Trophoblast cell (in vitro differentiated cells and primary cell): ENCODE results near the gene FXYD3.
A peak's percentile ranks its signal among the peaks of the same experiment; 100 is the strongest.

Experiments used
- DNase-seq, 2 donors: peaks; one replicate each; pipeline ENCODE4 v3.0.0-alpha.2; 2016
- H2AFZ ChIP-seq: 2 replicates; pipeline ENCODE4 v1.6.1; 2013; ENCODE audit warnings: low read length, moderate library complexity, mild to moderate bottlenecking; ENCODE audit not compliant: insufficient read depth, poor library complexity
- H2AK5ac ChIP-seq: 2 replicates; pipeline ENCODE4 v1.6.1; 2013; ENCODE audit warnings: mild to moderate bottlenecking, low read length
- H2BK120ac ChIP-seq: 2 replicates; pipeline ENCODE4 v1.6.1; 2013; ENCODE audit warnings: low read length, mild to moderate bottlenecking, moderate library complexity; ENCODE audit not compliant: insufficient read depth, poor library complexity
- H2BK12ac ChIP-seq: 2 replicates; pipeline ENCODE4 v1.6.1; 2013; ENCODE audit warnings: mild to moderate bottlenecking, low read length, moderate library complexity
- H2BK5ac ChIP-seq: 2 replicates; pipeline ENCODE4 v1.6.1; 2013; ENCODE audit warnings: low read length, low read depth, moderate library complexity, mild to moderate bottlenecking; ENCODE audit not compliant: poor library complexity
- H3K14ac ChIP-seq: 2 replicates; pipeline ENCODE4 v1.6.1; 2013; ENCODE audit warnings: mild to moderate bottlenecking, low read length
- H3K18ac ChIP-seq: 2 replicates; pipeline ENCODE4 v1.6.1; 2013; ENCODE audit warnings: mild to moderate bottlenecking, low read length
- H3K23ac ChIP-seq: 2 replicates; pipeline ENCODE4 v1.6.1; 2013; ENCODE audit warnings: low read length
- H3K27ac ChIP-seq: 2 replicates; pipeline ENCODE4 v1.5.1; 2013; ENCODE audit warnings: low read depth, mild to moderate bottlenecking, inconsistent platforms, low read length, moderate library complexity
- H3K27me3 ChIP-seq: 2 replicates; pipeline ENCODE4 v1.6.1; 2013; ENCODE audit warnings: inconsistent platforms, mild to moderate bottlenecking, low read length, moderate library complexity; ENCODE audit not compliant: insufficient read depth
- H3K36me3 ChIP-seq, 2 experiments: 1 replicate in 1 of 2; 2 replicates in 1 of 2; pipeline ENCODE4 v1.6.1; 2013; ENCODE audit warnings: low read length in 2 of 2, mild to moderate bottlenecking in 2 of 2, moderate library complexity in 1 of 2; ENCODE audit not compliant: insufficient read depth in 2 of 2, control insufficient read depth in 1 of 2
- H3K4ac ChIP-seq: 2 replicates; pipeline ENCODE4 v1.6.1; 2013; ENCODE audit warnings: low read depth, mild to moderate bottlenecking, low read length, moderate library complexity
- H3K4me1 ChIP-seq, 2 experiments: 1 replicate in 1 of 2; 2 replicates in 1 of 2; pipeline ENCODE4 v1.6.1; 2013; ENCODE audit warnings: low read length in 2 of 2, mild to moderate bottlenecking in 2 of 2, moderate library complexity in 1 of 2; ENCODE audit not compliant: insufficient read depth in 2 of 2, control insufficient read depth in 1 of 2
- H3K4me2 ChIP-seq: 2 replicates; pipeline ENCODE4 v1.6.1; 2013; ENCODE audit warnings: inconsistent platforms, mild to moderate bottlenecking, low read length, moderate library complexity
- H3K4me3 ChIP-seq: 2 replicates; pipeline ENCODE4 v1.5.1; 2013; ENCODE audit warnings: mild to moderate bottlenecking, low read depth, low read length, inconsistent platforms
- H3K79me1 ChIP-seq: one replicate; pipeline ENCODE4 v1.6.1; 2013; ENCODE audit warnings: low read length
- H3K79me2 ChIP-seq: 2 replicates; pipeline ENCODE4 v1.6.1; 2013; ENCODE audit warnings: low read length, mild to moderate bottlenecking; ENCODE audit not compliant: control insufficient read depth, insufficient read depth, poor library complexity
- H3K9ac ChIP-seq: 2 replicates; pipeline ENCODE4 v1.6.1; 2013; ENCODE audit warnings: mild to moderate bottlenecking, low read length
- H3K9me3 ChIP-seq: 2 replicates; pipeline ENCODE4 v1.6.1; 2013; ENCODE audit warnings: low read depth, mild to moderate bottlenecking, control low read depth, inconsistent platforms, low read length; ENCODE audit not compliant: insufficient read depth
- H4K12ac ChIP-seq: 2 replicates; pipeline ENCODE4 v1.6.1; 2013; ENCODE audit warnings: low read depth, mild to moderate bottlenecking, low read length, moderate library complexity
- H4K8ac ChIP-seq: 2 replicates; pipeline ENCODE4 v1.6.1; 2013; ENCODE audit warnings: low read depth, mild to moderate bottlenecking, low read length, moderate library complexity
- H4K91ac ChIP-seq: one replicate; pipeline ENCODE4 v1.6.1; 2013; ENCODE audit warnings: low read depth, mild to moderate bottlenecking, low read length, moderate library complexity
- WGBS: extraction: QIAGEN DNeasy Blood & Tissue Kit; methylation state at CpG from one replicate; pipeline ENCODE4 v1.1.7; 2013; ENCODE audit warnings: missing lambda C conversion rate; ENCODE audit not compliant: insufficient read length, insufficient coverage; ENCODE audit errors: extremely low coverage; 5-methylcytosine and 5-hydroxymethylcytosine counted together

FXYD3 gene

GRCh38 chr19:35120492-35120891 lies 4.9 kb downstream of the FXYD3 start:
- Histone ChIP-seq H3K27me3 (no peaks in the 10 kb centered on the region), H3K4me3 (no peak overlapping the region), H4K12ac (no peak overlapping the region), H3K9me3 (peaks cover 2% of the 10 kb centered on the region), H3K4ac (no peak overlapping the region), H3K9ac (no peak overlapping the region), H2BK12ac (no peak overlapping the region), H3K27ac (no peak overlapping the region), H3K4me2 (no peak overlapping the region), H4K91ac (no peak overlapping the region), H2AFZ (no peak overlapping the region), H2BK120ac (no peak overlapping the region), H4K8ac (no peak overlapping the region), H3K18ac (no peak overlapping the region), H3K23ac (no peak overlapping the region), H2AK5ac (no peak overlapping the region), H3K36me3 (no peaks in the 10 kb centered on the region), H3K14ac (no peak overlapping the region), H3K79me2 (no peaks in the 10 kb centered on the region), H2BK5ac (no peak overlapping the region), H3K4me1 (peaks cover 0 to 5% of the 10 kb centered on the region in 2 experiments), H3K79me1 (no peaks in the 10 kb centered on the region)
- no CpG with 5 or more reads among the region's 7 CpGs for whole genome bisulfite sequencing
- DNase-seq: peak in 1 of 2 donors; percentile 28

DNA sequence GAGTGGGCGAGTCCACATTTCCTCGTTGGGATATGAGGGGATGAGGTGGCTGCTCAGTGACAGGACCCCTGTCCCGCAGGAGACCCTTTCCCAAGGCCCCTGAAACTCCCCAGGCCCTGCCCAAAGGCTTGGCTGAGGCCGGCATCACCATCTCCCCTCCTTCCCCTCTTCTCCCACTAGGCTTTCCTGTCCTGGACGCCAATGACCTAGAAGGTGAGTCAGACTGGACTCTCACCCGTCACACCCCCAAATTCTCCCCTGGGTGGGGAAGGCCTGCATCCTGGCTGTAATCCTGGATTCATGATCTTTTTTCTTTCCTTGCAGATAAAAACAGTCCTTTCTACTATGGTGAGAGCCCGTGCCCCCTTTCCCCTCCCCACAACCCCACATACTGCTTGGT lies 5.3 kb downstream of the FXYD3 start:
- no peak overlapping the region for H3K18ac ChIP-seq
- WGBS: no CpG with 5 or more reads among the region's 7 CpGs
- H3K4me1 ChIP-seq: peaks cover 0 to 5% of the 10 kb centered on the region in 2 experiments
- H3K36me3 ChIP-seq: no peaks in the 10 kb centered on the region
- no peak overlapping the region for H3K4ac ChIP-seq
- no peak overlapping the region for H3K14ac ChIP-seq
- no peak overlapping the region for H3K23ac ChIP-seq
- no peak overlapping the region for H2AK5ac ChIP-seq
- H2BK5ac ChIP-seq: no peak overlapping the region
- H2AFZ ChIP-seq: no peak overlapping the region
- no peak overlapping the region for H4K8ac ChIP-seq
- peaks cover 2% of the 10 kb centered on the region for H3K9me3 ChIP-seq
- no peaks in the 10 kb centered on the region for H3K27me3 ChIP-seq
- no peak overlapping the region for H3K4me2 ChIP-seq
- no peak overlapping the region for H2BK12ac ChIP-seq
- DNase-seq: no peak
- no peak overlapping the region for H3K27ac ChIP-seq
- no peaks in the 10 kb centered on the region for H3K79me1 ChIP-seq
- no peak overlapping the region for H2BK120ac ChIP-seq
- no peak overlapping the region for H4K12ac ChIP-seq
- H4K91ac ChIP-seq: no peak overlapping the region
- H3K4me3 ChIP-seq: no peak overlapping the region
- H3K9ac ChIP-seq: no peak overlapping the region
- H3K79me2 ChIP-seq: no peaks in the 10 kb centered on the region

- Histone ChIP-seq H3K9me3 (peaks cover 2% of the 10 kb centered on the region), H4K8ac (no peak overlapping the region), H3K27ac (no peak overlapping the region), H3K79me1 (no peaks in the 10 kb centered on the region), H3K4me2 (no peak overlapping the region), H3K23ac (no peak overlapping the region), H3K14ac (no peak overlapping the region), H3K4me1 (no peaks in the 10 kb centered on the region), H2BK12ac (no peak overlapping the region), H3K79me2 (no peaks in the 10 kb centered on the region), H4K12ac (no peak overlapping the region), H3K4me3 (no peak overlapping the region), H3K4ac (no peak overlapping the region), H2BK120ac (no peak overlapping the region), H2AK5ac (no peak overlapping the region), H4K91ac (no peak overlapping the region), H2BK5ac (no peak overlapping the region), H3K9ac (no peak overlapping the region), H3K18ac (no peak overlapping the region), H3K27me3 (no peaks in the 10 kb centered on the region), H2AFZ (no peak overlapping the region), H3K36me3 (no peaks in the 10 kb centered on the region)
- WGBS: no CpG with 5 or more reads among the region's 19 CpGs
- no peak for DNase-seq
Observed at GRCh38 chr19:35122687-35123551, 7.3 kb downstream of the FXYD3 start.

DNA sequence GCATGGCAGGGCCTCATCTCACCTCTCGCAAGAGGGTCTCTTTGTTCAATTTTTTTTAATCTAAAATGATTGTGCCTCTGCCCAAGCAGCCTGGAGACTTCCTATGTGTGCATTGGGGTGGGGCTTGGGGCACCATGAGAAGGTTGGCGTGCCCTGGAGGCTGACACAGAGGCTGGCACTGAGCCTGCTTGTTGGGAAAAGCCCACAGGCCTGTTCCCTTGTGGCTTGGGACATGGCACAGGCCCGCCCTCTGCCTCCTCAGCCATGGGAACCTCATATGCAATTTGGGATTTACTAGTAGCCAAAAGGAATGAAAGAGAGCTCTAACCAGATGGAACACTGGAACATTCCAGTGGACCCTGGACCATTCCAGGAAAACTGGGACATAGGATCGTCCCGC lies 8.0 kb downstream of the FXYD3 start:
- H2BK12ac ChIP-seq: no peak overlapping the region
- H3K79me1 ChIP-seq: no peaks in the 10 kb centered on the region
- no peaks in the 10 kb centered on the region for H3K27me3 ChIP-seq
- no peak overlapping the region for H3K23ac ChIP-seq
- no peak overlapping the region for H3K4me3 ChIP-seq
- no peak overlapping the region for H4K8ac ChIP-seq
- H3K9me3 ChIP-seq: peaks cover 2% of the 10 kb centered on the region
- no peak overlapping the region for H2BK5ac ChIP-seq
- no peak overlapping the region for H3K27ac ChIP-seq
- DNase-seq: no peak
- no peak overlapping the region for H3K14ac ChIP-seq
- H4K91ac ChIP-seq: no peak overlapping the region
- no peaks in the 10 kb centered on the region for H3K79me2 ChIP-seq
- no CpG with 5 or more reads among the region's 5 CpGs for WGBS
- no peak overlapping the region for H2AFZ ChIP-seq
- no peaks in the 10 kb centered on the region for H3K4me1 ChIP-seq
- no peak overlapping the region for H3K4ac ChIP-seq
- H3K36me3 ChIP-seq: no peaks in the 10 kb centered on the region
- H3K9ac ChIP-seq: no peak overlapping the region
- no peak overlapping the region for H3K18ac ChIP-seq
- H3K4me2 ChIP-seq: no peak overlapping the region
- H2AK5ac ChIP-seq: no peak overlapping the region
- H4K12ac ChIP-seq: no peak overlapping the region
- no peak overlapping the region for H2BK120ac ChIP-seq
